Pancreas (tissue), 10 donors: ENCODE data around the gene TRAF3. TPM values are rescaled to one million over a fixed set of nuclear protein-coding genes. Genes with fewer than 3 reads are reported as not detected.

ENCODE experiments used
- ATAC-seq, 4 donors: fragments of 200-7000 bp; cut with Tn5 transposase; one replicate each; pipeline versions ENCODE4 v1.8.0 to v1.9.1; 2020; ENCODE audit warnings: mild to moderate bottlenecking in 4 of 4, moderate library complexity in 4 of 4
- DNase-seq, 6 donors: peaks; one replicate each; pipeline ENCODE4 v3.0.0-alpha.2; 2020
- FAIRE-seq: peaks from 2 replicates; lab custom pipeline; 2012; peaks lifted over from hg19 to GRCh38; lab: Jason Lieb, UNC
- H3K27ac ChIP-seq, 4 donors: fragments of 200-600 bp; sonication (generic); 1 replicate in 3 of 4; 2 replicates in 1 of 4; pipeline versions ENCODE4 v1.5.0 to v1.8.0; 2020
- H3K27me3 ChIP-seq, 4 donors: fragments of 200-600 bp; one replicate each; pipeline ENCODE4 v1.8.0; 2021
- H3K36me3 ChIP-seq, 3 donors: fragments of 200-600 bp; sonication (generic) in 1 of 3; one replicate each; pipeline versions ENCODE4 v1.5.0 to v1.8.0; 2020 to 2021
- H3K4me1 ChIP-seq, 3 donors: fragments of 200-600 bp; one replicate each; pipeline ENCODE4 v1.8.0; 2021
- H3K4me3 ChIP-seq, 4 donors: fragments of 200-600 bp; sonication (generic) in 2 of 4; one replicate each; pipeline versions ENCODE4 v1.5.0 to v1.8.0; 2020 to 2021
- H3K9me3 ChIP-seq, 4 donors: fragments of 200-600 bp; one replicate each; pipeline ENCODE4 v1.8.0; 2021
- WGBS, 2 donors: extraction: QIAGEN DNeasy Blood & Tissue Kit; methylation state at CpG; one replicate each; pipeline ENCODE4 v1.1.7; 2013; 5-methylcytosine and 5-hydroxymethylcytosine counted together
- intact Hi-C, 3 donors: fragments of 100-400 bp; cut with DNase I; formaldehyde crosslinking; loops; one replicate each; pipeline versions ENCODE4 v1.11.1 to v1.14.2; 2022
- polyA plus RNA-seq, 2 donors: library from polyadenylated mRNA; stranded (reverse); fragments of 200-250 nt; gene quantifications; one replicate each; pipeline ENCODE4 v1.2.3, GENCODE V29; 2013
- total RNA-seq, 6 donors: library from RNA; stranded (reverse); fragmentation: NEBNext Ultra II Directional in 4 of 6; extraction: Animal tissue kit (Norgen Biotek cat#: 25700) in 4 of 6; gene quantifications; one replicate each; pipeline versions ENCODE4 v1.2.1 to v1.2.4, GENCODE V29; 2021 to 2023
- TF ChIP-seq, protein P1 (sequence below), 4 donors: fragments of 200-600 bp; sonication (generic) in 3 of 4; IDR thresholded peaks; one replicate each; pipeline versions ENCODE4 v1.5.0 to v1.8.0; 2021; ENCODE audit warnings: antibody characterized with exemption in 4 of 4
- donor health status: healthy with polysubstance abuse.
- donor health status: DM: no; HTN: no; CAD: no; lungs with moderate emphysema.
- donor health status: DM: no; HTN: no; CAD: no.
- donor health status: control.
- donor health status: control.
- donor health status: Bipolar disorder and iron deficiency.
- donor health status: DM: yes; HTN: yes; CAD: no.
- donor health status: DM: no; HTN: no; CAD: no.
- donor health status: DM: no; HTN: no; CAD: no.
- donor health status: DM: yes; HTN: yes; CAD: no.

The TRAF3 gene
- total and polyA plus RNA-seq, 8 donors: 3.6 to 14.7 (median 6.1) TPM

DNA sequence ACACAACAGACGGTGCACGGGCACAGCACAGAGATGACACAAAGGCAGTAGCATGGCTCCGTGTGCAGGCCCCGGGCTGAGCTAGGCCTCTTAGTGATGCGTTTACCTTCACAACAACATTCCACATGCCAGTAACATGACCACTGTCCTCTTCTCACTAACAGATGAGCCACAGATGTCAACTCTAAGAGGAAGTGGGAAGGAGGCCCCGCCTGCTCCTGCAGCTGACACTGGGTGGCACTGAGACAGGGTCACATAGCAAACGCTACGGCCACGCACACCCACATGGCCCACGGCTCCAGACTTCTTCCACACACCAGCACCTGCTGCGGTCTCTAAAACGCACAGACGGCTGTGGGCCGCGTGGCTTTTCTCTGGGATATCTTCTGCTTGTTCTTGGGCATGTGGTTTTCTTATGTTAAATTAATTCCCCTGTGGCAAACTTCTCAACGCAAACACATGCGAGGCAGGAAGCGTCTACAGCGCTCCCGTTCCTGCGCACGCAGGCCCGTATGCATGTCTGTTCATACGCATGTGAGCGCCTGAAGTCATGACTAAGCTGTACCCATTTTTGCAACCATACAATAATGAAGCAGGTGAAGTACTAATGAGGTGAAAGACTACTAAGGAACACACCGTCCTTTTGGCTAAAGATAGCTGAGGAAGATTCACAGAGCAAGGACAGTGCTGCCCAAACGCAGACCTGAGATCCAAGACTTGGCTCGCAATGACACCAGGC, 172.0 kb downstream of the TRAF3 start:
- TF ChIP-seq, protein P1, sequence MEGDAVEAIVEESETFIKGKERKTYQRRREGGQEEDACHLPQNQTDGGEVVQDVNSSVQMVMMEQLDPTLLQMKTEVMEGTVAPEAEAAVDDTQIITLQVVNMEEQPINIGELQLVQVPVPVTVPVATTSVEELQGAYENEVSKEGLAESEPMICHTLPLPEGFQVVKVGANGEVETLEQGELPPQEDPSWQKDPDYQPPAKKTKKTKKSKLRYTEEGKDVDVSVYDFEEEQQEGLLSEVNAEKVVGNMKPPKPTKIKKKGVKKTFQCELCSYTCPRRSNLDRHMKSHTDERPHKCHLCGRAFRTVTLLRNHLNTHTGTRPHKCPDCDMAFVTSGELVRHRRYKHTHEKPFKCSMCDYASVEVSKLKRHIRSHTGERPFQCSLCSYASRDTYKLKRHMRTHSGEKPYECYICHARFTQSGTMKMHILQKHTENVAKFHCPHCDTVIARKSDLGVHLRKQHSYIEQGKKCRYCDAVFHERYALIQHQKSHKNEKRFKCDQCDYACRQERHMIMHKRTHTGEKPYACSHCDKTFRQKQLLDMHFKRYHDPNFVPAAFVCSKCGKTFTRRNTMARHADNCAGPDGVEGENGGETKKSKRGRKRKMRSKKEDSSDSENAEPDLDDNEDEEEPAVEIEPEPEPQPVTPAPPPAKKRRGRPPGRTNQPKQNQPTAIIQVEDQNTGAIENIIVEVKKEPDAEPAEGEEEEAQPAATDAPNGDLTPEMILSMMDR (IDR thresholded peaks at IDR 0.05): no peak
- Histone ChIP-seq H3K4me3 (no peak overlapping the region), H3K9me3 (no peaks in the 10 kb centered on the region), H3K36me3 (peaks cover 0 to 82% (median 53%) of the 10 kb centered on the region in 3 donors), H3K27me3 (no peaks in the 10 kb centered on the region), H3K27ac (no peak overlapping the region), H3K4me1 (no peaks in the 10 kb centered on the region)
- 92% methylated on average over 28 of the region's 28 CpGs for WGBS, 2 donors
- ATAC-seq (peak in 3 of 4 donors; percentile 13 to 47 (median 18)), FAIRE-seq (no peak), DNase-seq (peak in 1 of 6 donors; percentile 27)
- intact Hi-C loops: no loop called here

DNA sequence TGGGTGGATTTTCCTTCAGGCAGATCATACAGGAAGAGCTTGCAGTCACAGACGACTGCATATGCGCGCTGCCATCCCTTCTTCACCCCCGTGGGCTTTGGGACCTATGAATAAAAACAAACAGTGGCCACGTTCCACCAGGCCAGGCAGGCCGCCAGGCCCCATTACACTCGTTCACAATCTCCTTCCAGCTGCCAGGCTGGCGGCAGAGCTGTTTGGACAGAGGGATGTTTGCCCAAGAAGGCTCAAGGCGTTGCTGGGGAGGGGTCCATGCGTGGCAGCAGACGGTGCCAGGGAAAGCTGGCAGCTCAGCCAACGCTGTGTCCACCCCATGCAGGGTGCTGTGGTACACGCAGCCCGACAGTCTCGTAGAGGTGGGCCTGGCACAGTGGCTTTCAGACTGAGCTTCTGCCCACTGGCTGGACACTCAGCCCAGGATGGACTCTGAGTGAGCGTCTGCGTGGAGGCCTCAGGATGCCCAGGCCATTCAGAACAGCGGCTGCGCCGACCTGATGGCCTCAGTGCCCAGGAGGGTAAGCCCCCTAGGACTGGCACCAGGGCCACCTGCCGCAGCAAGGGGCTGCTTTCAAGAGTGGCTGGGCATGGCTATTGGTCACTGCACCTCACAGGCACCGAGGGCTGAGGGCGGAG, 172.7 kb downstream of the TRAF3 start:
- 75 to 76% methylated on average over 22 to 23 of the region's 23 CpGs for WGBS, 2 donors
- Histone ChIP-seq H3K4me3 (no peak overlapping the region), H3K9me3 (no peaks in the 10 kb centered on the region), H3K36me3 (peaks cover 0 to 81% (median 53%) of the 10 kb centered on the region in 3 donors), H3K27ac (no peak overlapping the region), H3K4me1 (no peaks in the 10 kb centered on the region), H3K27me3 (no peaks in the 10 kb centered on the region)
- peak in 2 of 6 donors; percentile 27 to 60 for DNase-seq
- intact Hi-C loops: no loop called here
- TF ChIP-seq, protein P1 (IDR thresholded peaks at IDR 0.05): no peak
- ATAC-seq: peak in 2 of 4 donors; percentile 73
- FAIRE-seq: no peak

DNA sequence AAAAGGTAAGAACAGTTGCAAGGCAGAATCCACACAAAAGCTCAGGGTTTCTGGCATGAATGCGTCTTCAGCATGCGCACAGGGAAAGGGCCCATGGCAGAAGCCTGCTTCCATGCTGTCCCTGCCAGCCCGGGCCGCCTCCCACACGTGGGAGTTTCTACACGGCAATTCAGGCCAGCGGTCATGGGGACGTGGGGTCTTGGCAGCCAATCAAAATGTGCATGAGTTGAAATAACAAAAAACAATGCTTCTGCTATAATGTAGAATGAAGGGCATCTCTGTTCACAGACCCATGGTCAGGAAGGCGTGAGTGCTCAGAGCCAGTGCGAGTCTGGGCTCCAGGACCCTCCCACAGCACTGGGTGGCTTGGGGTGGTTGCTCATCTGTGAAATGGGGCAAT, 173.8 kb downstream of the TRAF3 start:
- Histone ChIP-seq H3K27ac (no peak overlapping the region), H3K27me3 (no peaks in the 10 kb centered on the region), H3K4me3 (no peak overlapping the region), H3K36me3 (peaks cover 0 to 71% (median 46%) of the 10 kb centered on the region in 3 donors), H3K4me1 (no peaks in the 10 kb centered on the region), H3K9me3 (no peaks in the 10 kb centered on the region)
- FAIRE-seq (no peak), DNase-seq (no peak), ATAC-seq (no peak)
- WGBS, 2 donors: 85 to 93% methylated on average over 10 of the region's 10 CpGs
- TF ChIP-seq, protein P1 (IDR thresholded peaks at IDR 0.05): no peak
- intact Hi-C loops: no loop called here

DNA sequence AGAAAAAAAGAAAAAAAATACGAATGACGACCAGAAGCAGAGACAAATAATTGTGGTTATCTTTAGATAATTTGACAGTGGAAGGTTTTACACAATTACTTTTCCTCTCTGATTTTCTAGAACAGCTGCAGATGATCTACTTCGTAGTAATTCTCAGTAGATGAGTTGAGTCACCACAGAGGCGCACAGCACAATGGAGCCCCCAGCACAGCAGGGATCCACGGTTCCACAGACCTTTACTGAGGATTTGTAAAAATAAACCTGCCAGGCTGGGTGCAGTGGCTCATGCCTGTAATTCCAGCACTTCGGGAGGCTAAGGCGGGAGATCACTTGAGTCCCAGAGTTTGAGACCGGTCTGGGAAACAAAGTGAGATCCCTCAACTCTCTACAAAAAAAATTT, 174.6 kb downstream of the TRAF3 start:
- Histone ChIP-seq H3K27me3 (no peaks in the 10 kb centered on the region), H3K9me3 (no peaks in the 10 kb centered on the region), H3K4me3 (no peak overlapping the region), H3K4me1 (no peaks in the 10 kb centered on the region), H3K36me3 (peaks cover 0 to 70% (median 44%) of the 10 kb centered on the region in 3 donors), H3K27ac (no peak overlapping the region)
- FAIRE-seq (no peak), ATAC-seq (no peak), DNase-seq (no peak)
- WGBS, 2 donors: 80 to 82% methylated on average over 8 of the region's 8 CpGs
- intact Hi-C loops: no loop called here
- TF ChIP-seq, protein P1 (IDR thresholded peaks at IDR 0.05): no peak
